VCaP (cell line): ENCODE measurements around the gene PTPRN.

Experiments used
- H3K27ac ChIP-seq: fragments of 450-650 bp; 2 replicates; pipeline ENCODE4 v1.5.1; 2017
- TF ChIP-seq, protein P1 (sequence below): fragments of 450-650 bp; conservative IDR thresholded peaks from 2 replicates; pipeline ENCODE4 v1.5.1; 2017; ENCODE audit warnings: mild to moderate bottlenecking, moderate library complexity

PTPRN gene

DNA sequence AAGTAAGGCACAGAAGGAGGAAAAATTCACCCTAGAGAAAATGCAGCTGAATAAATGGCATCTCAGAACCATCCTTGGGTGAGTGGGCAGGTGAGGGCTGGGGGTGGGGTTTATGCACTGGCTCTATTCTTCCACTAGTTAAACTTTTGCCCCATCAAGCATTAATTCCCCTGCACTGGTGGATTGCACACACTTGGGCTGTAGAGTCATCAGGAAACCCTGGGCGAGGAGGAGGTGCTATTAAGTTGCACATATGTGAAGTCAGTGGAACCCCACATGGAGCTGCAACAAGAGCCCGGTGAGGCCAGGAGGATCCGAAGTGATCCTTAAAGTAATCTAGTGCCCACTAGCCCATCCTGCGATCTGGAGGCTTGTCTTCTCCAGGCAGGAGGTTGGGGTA is 36.8 kb downstream of the PTPRN start:
- TF ChIP-seq, protein P1, sequence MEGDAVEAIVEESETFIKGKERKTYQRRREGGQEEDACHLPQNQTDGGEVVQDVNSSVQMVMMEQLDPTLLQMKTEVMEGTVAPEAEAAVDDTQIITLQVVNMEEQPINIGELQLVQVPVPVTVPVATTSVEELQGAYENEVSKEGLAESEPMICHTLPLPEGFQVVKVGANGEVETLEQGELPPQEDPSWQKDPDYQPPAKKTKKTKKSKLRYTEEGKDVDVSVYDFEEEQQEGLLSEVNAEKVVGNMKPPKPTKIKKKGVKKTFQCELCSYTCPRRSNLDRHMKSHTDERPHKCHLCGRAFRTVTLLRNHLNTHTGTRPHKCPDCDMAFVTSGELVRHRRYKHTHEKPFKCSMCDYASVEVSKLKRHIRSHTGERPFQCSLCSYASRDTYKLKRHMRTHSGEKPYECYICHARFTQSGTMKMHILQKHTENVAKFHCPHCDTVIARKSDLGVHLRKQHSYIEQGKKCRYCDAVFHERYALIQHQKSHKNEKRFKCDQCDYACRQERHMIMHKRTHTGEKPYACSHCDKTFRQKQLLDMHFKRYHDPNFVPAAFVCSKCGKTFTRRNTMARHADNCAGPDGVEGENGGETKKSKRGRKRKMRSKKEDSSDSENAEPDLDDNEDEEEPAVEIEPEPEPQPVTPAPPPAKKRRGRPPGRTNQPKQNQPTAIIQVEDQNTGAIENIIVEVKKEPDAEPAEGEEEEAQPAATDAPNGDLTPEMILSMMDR = no peak
- H3K27ac ChIP-seq = no peak overlapping the region

DNA sequence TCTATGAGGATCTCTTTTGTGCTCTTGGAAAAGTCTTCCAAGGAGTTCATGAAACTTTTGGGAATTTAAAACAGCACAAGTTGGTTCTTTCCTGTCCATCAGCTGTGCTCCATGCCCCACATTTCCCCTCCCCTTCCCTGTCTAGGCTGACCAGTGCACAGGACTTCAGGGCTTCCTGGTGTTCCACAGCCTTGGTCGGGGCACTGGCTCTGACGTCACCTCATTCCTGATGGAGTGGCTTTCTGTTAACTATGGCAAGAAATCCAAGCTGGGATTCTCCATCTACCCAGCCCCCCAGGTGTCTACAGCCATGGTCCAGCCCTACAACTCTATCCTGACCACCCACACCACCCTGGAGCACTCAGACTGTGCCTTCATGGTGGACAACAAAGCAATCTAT is 38.2 kb downstream of the PTPRN start:
- TF ChIP-seq, protein P1 = no peak
- no peak overlapping the region for H3K27ac ChIP-seq

DNA sequence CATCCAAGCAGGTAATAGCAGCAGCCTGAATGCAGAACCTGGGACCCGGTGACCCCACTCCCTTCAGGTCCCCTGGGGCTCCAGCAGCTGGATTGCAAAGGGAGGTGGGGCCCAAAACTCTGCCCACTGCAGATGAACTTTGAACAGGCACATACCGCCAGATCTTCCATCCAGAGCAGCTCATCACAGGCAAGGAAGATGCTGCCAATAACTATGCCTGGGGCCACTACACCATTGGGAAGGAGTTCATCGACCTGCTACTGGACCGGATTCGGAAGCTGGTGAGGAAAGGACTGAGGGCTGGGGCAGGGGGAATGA is 39.2 kb downstream of the PTPRN start:
- no peak overlapping the region for H3K27ac ChIP-seq

DNA sequence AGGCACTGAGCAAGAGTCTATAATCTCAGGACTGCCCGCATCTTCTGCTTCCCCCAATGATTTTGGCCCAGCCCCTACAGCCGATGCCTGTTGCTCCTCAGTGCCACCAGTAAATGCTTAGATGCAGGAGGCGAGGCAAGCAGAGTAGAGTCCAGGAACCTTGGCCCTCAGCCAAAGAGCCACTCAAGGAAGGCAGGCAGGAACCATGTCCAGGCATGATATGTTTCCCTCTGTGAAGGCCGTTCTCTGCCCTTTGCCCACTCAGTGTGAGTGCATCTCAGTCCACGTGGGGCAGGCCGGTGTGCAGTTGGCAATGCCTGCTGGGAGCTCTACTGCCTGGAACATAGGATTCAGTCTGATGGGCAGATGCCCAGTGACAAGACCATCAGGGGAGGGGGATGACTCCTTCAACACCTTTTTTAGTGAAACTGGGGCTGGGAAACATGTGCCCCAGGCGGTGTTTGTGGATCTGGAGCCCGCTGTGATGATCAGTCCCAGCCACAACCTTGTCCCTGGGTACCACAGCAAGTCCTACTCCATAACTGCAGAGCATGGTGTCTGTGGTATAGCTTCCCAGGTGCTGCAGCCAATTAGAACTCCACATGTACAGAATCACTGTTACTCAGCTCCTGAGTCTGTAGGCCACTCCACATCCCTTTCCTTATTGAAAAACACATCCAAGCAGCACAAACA is 39.7 kb downstream of the PTPRN start:
- TF ChIP-seq, protein P1 = no peak
- H3K27ac ChIP-seq = no peak overlapping the region

More for the DNA sequence above, 39.2 kb downstream of the PTPRN start:
- TF ChIP-seq, protein P1 = no peak

DNA sequence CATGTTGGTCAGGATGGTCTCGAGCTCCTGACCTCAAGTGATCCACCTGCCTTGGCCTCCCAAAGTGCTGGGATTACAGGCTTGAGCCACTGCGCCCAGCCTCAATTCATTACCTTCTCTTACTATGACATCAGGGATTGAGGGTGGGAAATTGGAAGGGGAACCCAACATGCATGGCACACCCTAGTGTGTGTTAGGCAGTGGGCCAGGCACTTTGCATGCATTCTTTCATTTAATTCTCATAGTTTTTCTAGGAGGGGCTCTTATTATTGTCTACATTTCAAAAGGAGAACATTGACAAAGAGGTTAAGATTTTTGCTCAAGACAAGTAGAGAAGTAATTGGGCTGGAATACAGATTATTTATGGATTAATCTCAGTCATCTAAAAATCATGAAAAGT is 40.9 kb downstream of the PTPRN start:
- no peak overlapping the region for H3K27ac ChIP-seq
- TF ChIP-seq, protein P1 = no peak

DNA sequence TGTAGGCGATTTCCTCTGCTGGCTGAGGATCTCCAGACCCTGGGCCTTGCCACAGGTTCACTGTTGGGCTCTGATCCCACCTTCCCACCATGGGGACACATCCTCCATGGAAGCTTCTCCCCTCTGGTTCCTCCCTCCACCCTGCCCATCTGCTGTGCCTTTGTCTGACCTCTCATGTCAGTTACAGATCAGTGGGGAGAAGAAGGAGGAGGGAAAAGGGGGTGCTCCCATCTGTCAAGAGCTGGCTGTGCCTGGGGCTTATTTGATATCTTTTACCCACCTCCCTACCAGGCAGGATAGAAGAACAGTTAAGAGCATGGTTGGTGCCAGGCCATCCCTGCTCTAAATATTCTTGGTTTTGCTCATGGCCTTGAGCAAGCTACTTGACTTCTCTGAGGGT is 42.3 kb downstream of the PTPRN start:
- no peak overlapping the region for H3K27ac ChIP-seq
- TF ChIP-seq, protein P1 = no peak

DNA sequence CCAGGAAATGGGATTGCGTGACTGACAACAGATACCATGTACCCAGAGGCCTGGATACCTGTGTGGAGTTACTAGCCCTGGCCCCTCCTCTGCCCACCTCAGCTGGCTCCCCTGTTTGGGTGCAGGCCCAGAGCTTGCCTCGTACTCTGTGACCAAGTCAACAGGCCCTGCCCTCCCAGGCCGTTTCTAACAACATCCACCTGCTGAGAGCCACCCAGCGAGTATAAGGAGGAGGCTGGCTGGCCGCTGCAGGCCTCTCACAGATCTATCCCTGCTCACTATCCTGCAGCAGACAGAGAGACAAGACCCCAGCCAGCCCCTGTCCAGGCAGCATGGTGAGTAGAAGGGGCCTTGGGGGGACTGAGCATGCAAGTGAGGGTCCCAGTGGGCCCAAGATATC is 43.0 kb downstream of the PTPRN start:
- no peak overlapping the region for H3K27ac ChIP-seq
- TF ChIP-seq, protein P1 = no peak
